ENCODE results near the gene DARS1.

The DARS1 gene

GRCh38 chr2:135926605-135927004, 58.8 kb downstream of the DARS1 start:
- in situ Hi-C loops (cut with HindIII; ENCODE audit: low sequenced_read_pairs), result no loop called here
- DNase-seq (ENCODE audit: low read depth), result no peak
- H3K4me3 ChIP-seq (ENCODE audit: low read depth, low read length), result no peak overlapping the region
- TF ChIP-seq, protein P1, sequence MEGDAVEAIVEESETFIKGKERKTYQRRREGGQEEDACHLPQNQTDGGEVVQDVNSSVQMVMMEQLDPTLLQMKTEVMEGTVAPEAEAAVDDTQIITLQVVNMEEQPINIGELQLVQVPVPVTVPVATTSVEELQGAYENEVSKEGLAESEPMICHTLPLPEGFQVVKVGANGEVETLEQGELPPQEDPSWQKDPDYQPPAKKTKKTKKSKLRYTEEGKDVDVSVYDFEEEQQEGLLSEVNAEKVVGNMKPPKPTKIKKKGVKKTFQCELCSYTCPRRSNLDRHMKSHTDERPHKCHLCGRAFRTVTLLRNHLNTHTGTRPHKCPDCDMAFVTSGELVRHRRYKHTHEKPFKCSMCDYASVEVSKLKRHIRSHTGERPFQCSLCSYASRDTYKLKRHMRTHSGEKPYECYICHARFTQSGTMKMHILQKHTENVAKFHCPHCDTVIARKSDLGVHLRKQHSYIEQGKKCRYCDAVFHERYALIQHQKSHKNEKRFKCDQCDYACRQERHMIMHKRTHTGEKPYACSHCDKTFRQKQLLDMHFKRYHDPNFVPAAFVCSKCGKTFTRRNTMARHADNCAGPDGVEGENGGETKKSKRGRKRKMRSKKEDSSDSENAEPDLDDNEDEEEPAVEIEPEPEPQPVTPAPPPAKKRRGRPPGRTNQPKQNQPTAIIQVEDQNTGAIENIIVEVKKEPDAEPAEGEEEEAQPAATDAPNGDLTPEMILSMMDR (IDR thresholded peaks at IDR 0.05; ENCODE audit: low read depth, low read length, missing control alignments), result no peak

- no peak for DNase-seq (ENCODE audit: low read depth)
- in situ Hi-C loops (cut with HindIII; ENCODE audit: low sequenced_read_pairs), result no loop called here
- no peak overlapping the region for H3K4me3 ChIP-seq (ENCODE audit: low read depth, low read length)
- TF ChIP-seq, protein P1 (IDR thresholded peaks at IDR 0.05; ENCODE audit: low read depth, low read length, missing control alignments), result no peak
These were observed 59.9 kb downstream of the DARS1 start for GRCh38 chr2:135925571-135925970.

DNA sequence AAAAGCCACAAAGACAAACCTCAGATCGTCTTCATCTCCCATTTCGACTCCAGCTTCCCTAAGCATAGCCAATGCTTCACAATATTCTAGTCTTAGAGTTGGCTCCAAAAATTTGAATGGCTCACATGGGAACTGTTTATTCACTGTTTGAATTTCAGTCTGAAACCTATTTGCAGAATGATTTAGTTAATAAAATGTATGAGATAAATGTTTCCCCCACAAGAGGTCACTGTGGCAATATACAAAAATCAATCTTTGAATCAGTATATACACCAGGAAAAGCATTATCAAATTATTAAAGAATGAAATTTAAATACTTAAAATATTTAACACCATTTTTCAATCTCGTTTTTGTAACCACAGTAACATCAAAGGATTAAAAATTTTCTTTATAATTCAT, 69.2 kb downstream of the DARS1 start:
- in situ Hi-C loops (cut with HindIII; ENCODE audit: low sequenced_read_pairs), result loop anchor here (25.0 kb wide), 1 partner anchor 446 kb away; no protein-coding TSS in a partner anchor
- TF ChIP-seq, protein P1 (IDR thresholded peaks at IDR 0.05; ENCODE audit: low read depth, low read length, missing control alignments), result no peak
- DNase-seq (ENCODE audit: low read depth), result peak; percentile 37
- H3K4me3 ChIP-seq (ENCODE audit: low read depth, low read length), result no peak overlapping the region

- TF ChIP-seq, protein P1 (IDR thresholded peaks at IDR 0.05; ENCODE audit: low read depth, low read length, missing control alignments), result no peak
- no peak for DNase-seq (ENCODE audit: low read depth)
- no peak overlapping the region for H3K4me3 ChIP-seq (ENCODE audit: low read depth, low read length)
- in situ Hi-C loops (cut with HindIII; ENCODE audit: low sequenced_read_pairs), result loop anchor here (25.0 kb wide), 1 partner anchor 448 kb away; no protein-coding TSS in a partner anchor
These were observed 70.9 kb downstream of the DARS1 start for GRCh38 chr2:135914485-135914884.

GRCh38 chr2:135913727-135914365, 71.6 kb downstream of the DARS1 start:
- no peak overlapping the region for H3K4me3 ChIP-seq (ENCODE audit: low read depth, low read length)
- in situ Hi-C loops (cut with HindIII; ENCODE audit: low sequenced_read_pairs), result loop anchor here (25.0 kb wide), 1 partner anchor 448 kb away; no protein-coding TSS in a partner anchor
- TF ChIP-seq, protein P1 (IDR thresholded peaks at IDR 0.05; ENCODE audit: low read depth, low read length, missing control alignments), result peak; percentile 59
- DNase-seq (ENCODE audit: low read depth), result peak; percentile 34

DNA sequence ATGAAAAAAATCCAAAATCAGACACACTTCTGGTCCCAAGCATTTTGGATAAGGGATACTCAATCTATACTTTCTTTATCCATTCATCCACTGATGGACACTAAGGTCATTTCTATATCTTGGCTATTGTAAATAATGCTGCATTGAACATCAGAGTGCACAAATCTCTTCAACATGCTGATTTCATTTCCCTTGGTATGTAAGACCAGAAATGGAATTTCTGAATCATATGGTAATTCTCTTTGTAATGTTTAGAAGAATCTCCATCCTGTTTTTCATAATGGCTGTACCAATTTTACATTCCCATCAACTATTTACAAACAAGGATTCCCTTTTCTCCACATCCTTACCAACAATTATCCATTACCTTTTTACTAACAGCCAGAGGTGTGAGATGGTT, 75.5 kb downstream of the DARS1 start:
- TF ChIP-seq, protein P1 (IDR thresholded peaks at IDR 0.05; ENCODE audit: low read depth, low read length, missing control alignments), result no peak
- in situ Hi-C loops (cut with HindIII; ENCODE audit: low sequenced_read_pairs), result loop anchor here (25.0 kb wide), 1 partner anchor 452 kb away; no protein-coding TSS in a partner anchor
- no peak overlapping the region for H3K4me3 ChIP-seq (ENCODE audit: low read depth, low read length)
- DNase-seq (ENCODE audit: low read depth), result no peak
